Measurements from ENCODE around the gene SHC2. TPM values are rescaled to one million over a fixed set of nuclear protein-coding genes. Genes with fewer than 3 reads are reported as not detected.

SHC2 gene
- total and polyA plus RNA-seq, 2 experiments from 2014 or later: 50.8 to 111 TPM

GRCh38 chr19:410243-410781, 50.5 kb downstream of the SHC2 start:
- DNase-seq (ENCODE audit: low spot score): no peak
- no peaks in the 10 kb centered on the region for H3K9me2 ChIP-seq (replicated peaks; ENCODE audit: insufficient read depth)
- no peak overlapping the region for H3K4me2 ChIP-seq

GRCh38 chr19:409516-410242, 51.2 kb downstream of the SHC2 start:
- no peak overlapping the region for H3K27ac ChIP-seq
- no peak for DNase-seq (ENCODE audit: low spot score)
- H3K4me3 ChIP-seq: peak overlapping the region; percentile 58
- no peaks in the 10 kb centered on the region for H4K20me1 ChIP-seq (ENCODE audit: insufficient read depth, poor library complexity, severe bottlenecking)
- H3K9me3 ChIP-seq (ENCODE audit: low read depth): no peaks in the 10 kb centered on the region
- peak overlapping the region; percentile 100 for H3K4me2 ChIP-seq
- no peaks in the 10 kb centered on the region for H3K9me2 ChIP-seq (replicated peaks; ENCODE audit: insufficient read depth)
- TF ChIP-seq EZH2phosphoT487 (IDR thresholded peaks at IDR 0.05; ENCODE audit: low read depth, severe bottlenecking, unreplicated experiment) (no peak), EZH2 (IDR thresholded peaks at IDR 0.05; ENCODE audit: borderline replicate concordance) (no peak)
- TF ChIP-seq, protein P1, sequence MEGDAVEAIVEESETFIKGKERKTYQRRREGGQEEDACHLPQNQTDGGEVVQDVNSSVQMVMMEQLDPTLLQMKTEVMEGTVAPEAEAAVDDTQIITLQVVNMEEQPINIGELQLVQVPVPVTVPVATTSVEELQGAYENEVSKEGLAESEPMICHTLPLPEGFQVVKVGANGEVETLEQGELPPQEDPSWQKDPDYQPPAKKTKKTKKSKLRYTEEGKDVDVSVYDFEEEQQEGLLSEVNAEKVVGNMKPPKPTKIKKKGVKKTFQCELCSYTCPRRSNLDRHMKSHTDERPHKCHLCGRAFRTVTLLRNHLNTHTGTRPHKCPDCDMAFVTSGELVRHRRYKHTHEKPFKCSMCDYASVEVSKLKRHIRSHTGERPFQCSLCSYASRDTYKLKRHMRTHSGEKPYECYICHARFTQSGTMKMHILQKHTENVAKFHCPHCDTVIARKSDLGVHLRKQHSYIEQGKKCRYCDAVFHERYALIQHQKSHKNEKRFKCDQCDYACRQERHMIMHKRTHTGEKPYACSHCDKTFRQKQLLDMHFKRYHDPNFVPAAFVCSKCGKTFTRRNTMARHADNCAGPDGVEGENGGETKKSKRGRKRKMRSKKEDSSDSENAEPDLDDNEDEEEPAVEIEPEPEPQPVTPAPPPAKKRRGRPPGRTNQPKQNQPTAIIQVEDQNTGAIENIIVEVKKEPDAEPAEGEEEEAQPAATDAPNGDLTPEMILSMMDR (IDR thresholded peaks at IDR 0.05; ENCODE audit: poor library complexity): no peak
- no peaks in the 10 kb centered on the region for H3K36me3 ChIP-seq (replicated peaks; ENCODE audit: insufficient read depth, low read depth)
- H3K4me1 ChIP-seq (ENCODE audit: insufficient read depth): peaks cover 7% of the 10 kb centered on the region
- H3K79me2 ChIP-seq: no peaks in the 10 kb centered on the region
- peaks cover 12% of the 10 kb centered on the region for H3K27me3 ChIP-seq
- H2AFZ ChIP-seq: no peak overlapping the region
- WGBS (ENCODE audit: low lambda C conversion rate, missing lambda C conversion rate): 11% methylated on average over 14 of the region's 23 CpGs

More at GRCh38 chr19:410243-410781, 50.5 kb downstream of the SHC2 start:
- Histone ChIP-seq H3K9me3 (ENCODE audit: low read depth) (no peaks in the 10 kb centered on the region), H3K36me3 (replicated peaks; ENCODE audit: insufficient read depth, low read depth) (no peaks in the 10 kb centered on the region), H3K79me2 (no peaks in the 10 kb centered on the region), H2AFZ (no peak overlapping the region), H3K4me3 (no peak overlapping the region), H4K20me1 (ENCODE audit: insufficient read depth, poor library complexity, severe bottlenecking) (no peaks in the 10 kb centered on the region), H3K27me3 (peaks cover 12% of the 10 kb centered on the region), H3K4me1 (ENCODE audit: insufficient read depth) (peaks cover 7% of the 10 kb centered on the region), H3K27ac (no peak overlapping the region)
- TF ChIP-seq EZH2 (IDR thresholded peaks at IDR 0.05; ENCODE audit: borderline replicate concordance): no peak
- TF ChIP-seq EZH2phosphoT487 (IDR thresholded peaks at IDR 0.05; ENCODE audit: low read depth, severe bottlenecking, unreplicated experiment): no peak
- TF ChIP-seq, protein P1 (IDR thresholded peaks at IDR 0.05; ENCODE audit: poor library complexity): no peak
- 81% methylated on average over 21 of the region's 21 CpGs for WGBS (ENCODE audit: low lambda C conversion rate, missing lambda C conversion rate)

- TF ChIP-seq EZH2phosphoT487 (IDR thresholded peaks at IDR 0.05; ENCODE audit: low read depth, severe bottlenecking, unreplicated experiment): no peak
- TF ChIP-seq EZH2 (IDR thresholded peaks at IDR 0.05; ENCODE audit: borderline replicate concordance): no peak
- TF ChIP-seq, protein P1 (IDR thresholded peaks at IDR 0.05; ENCODE audit: poor library complexity): no peak
- Histone ChIP-seq H4K20me1 (ENCODE audit: insufficient read depth, poor library complexity, severe bottlenecking) (no peaks in the 10 kb centered on the region), H3K4me2 (peak within 1 kb of the TSS; percentile 100), H3K36me3 (replicated peaks; ENCODE audit: insufficient read depth, low read depth) (no peaks in the 10 kb centered on the region), H3K79me2 (no peaks in the 10 kb centered on the region), H3K4me3 (peak within 1 kb of the TSS; percentile 58), H3K4me1 (ENCODE audit: insufficient read depth) (peaks cover 7% of the 10 kb centered on the region), H3K9me3 (ENCODE audit: low read depth) (no peaks in the 10 kb centered on the region), H3K27ac (no peak within 1 kb of the TSS), H2AFZ (no peak within 1 kb of the TSS), H3K27me3 (peaks cover 12% of the 10 kb centered on the region), H3K9me2 (replicated peaks; ENCODE audit: insufficient read depth) (no peaks in the 10 kb centered on the region)
- under 1% methylated on average over 18 of the region's 80 CpGs for WGBS (ENCODE audit: low lambda C conversion rate, missing lambda C conversion rate)
- peak; percentile 58 for DNase-seq (ENCODE audit: low spot score)
These were observed 51.8 kb downstream of the SHC2 start, which contains the start of gene C2CD4C for GRCh38 chr19:408902-409515. Gene C2CD4C, minus strand, starts transcription at chr19:409147. Its CDS starts 786 bp downstream, at chr19:408361.

Data from hepatocyte (in vitro differentiated cells).